GM19467 (cell line): Measurements from ENCODE around the gene CDK6.

Experiments
- ATAC-seq: cut with Tn5 transposase; IDR thresholded peaks from one replicate; pipeline ENCODE4 v1.9.1; 2021; ENCODE audit warnings: mild to moderate bottlenecking, moderate library complexity; ENCODE audit not compliant: unreplicated experiment

CDK6 gene

GRCh38 chr7:92830027-92830426, 6.3 kb downstream of the CDK6 start:
- no peak for ATAC-seq

GRCh38 chr7:92827464-92828120, 8.8 kb downstream of the CDK6 start:
- ATAC-seq: no peak

- ATAC-seq: no peak
These were observed 10.0 kb downstream of the CDK6 start for GRCh38 chr7:92826258-92826938.

GRCh38 chr7:92824901-92825480, 11.4 kb downstream of the CDK6 start:
- ATAC-seq: no peak

GRCh38 chr7:92824450-92824849, 11.9 kb downstream of the CDK6 start:
- ATAC-seq: no peak

GRCh38 chr7:92823042-92823441, 13.3 kb downstream of the CDK6 start:
- no peak for ATAC-seq

- ATAC-seq: no peak
These were observed 16.2 kb downstream of the CDK6 start for GRCh38 chr7:92820191-92820590.

- ATAC-seq: no peak
These were observed 19.0 kb downstream of the CDK6 start for GRCh38 chr7:92817398-92817797.

GRCh38 chr7:92815412-92815811, 21.0 kb downstream of the CDK6 start:
- no peak for ATAC-seq

- ATAC-seq: peak; percentile 43
These were observed 22.9 kb downstream of the CDK6 start for GRCh38 chr7:92813390-92814024.

- ATAC-seq: no peak
These were observed 25.2 kb downstream of the CDK6 start for GRCh38 chr7:92811158-92811557.

GRCh38 chr7:92809760-92810573, 26.4 kb downstream of the CDK6 start:
- peak; percentile 75 for ATAC-seq

GRCh38 chr7:92809397-92809759, 27.0 kb downstream of the CDK6 start:
- peak; percentile 8 for ATAC-seq

GRCh38 chr7:92808635-92809034, 27.7 kb downstream of the CDK6 start:
- ATAC-seq: no peak

GRCh38 chr7:92808006-92808405, 28.4 kb downstream of the CDK6 start:
- ATAC-seq: no peak

GRCh38 chr7:92806496-92806895, 29.9 kb downstream of the CDK6 start:
- no peak for ATAC-seq

GRCh38 chr7:92802406-92802805, 34.0 kb downstream of the CDK6 start:
- ATAC-seq: no peak

GRCh38 chr7:92799446-92800211, 36.7 kb downstream of the CDK6 start:
- ATAC-seq: no peak

- no peak for ATAC-seq
These were observed 37.7 kb downstream of the CDK6 start for GRCh38 chr7:92798517-92799249.

- ATAC-seq: no peak
These were observed 38.7 kb downstream of the CDK6 start for GRCh38 chr7:92797693-92798092.
